Pancreas (tissue), 10 donors: ENCODE data around the gene TMEM256. TPM values are rescaled to one million over a fixed set of nuclear protein-coding genes. Genes with fewer than 3 reads are reported as not detected.
"Not testable (repeated sequence)": the region's sequence is repeated elsewhere in the genome, so short reads cannot be mapped to it uniquely, and the experiment has no call there.

ENCODE experiments used
- ATAC-seq, 4 donors: fragments of 200-7000 bp; cut with Tn5 transposase; one replicate each; pipeline versions ENCODE4 v1.8.0 to v1.9.1; 2020; ENCODE audit warnings: mild to moderate bottlenecking in 4 of 4, moderate library complexity in 4 of 4
- DNase-seq, 6 donors: peaks; one replicate each; pipeline ENCODE4 v3.0.0-alpha.2; 2020
- FAIRE-seq: peaks from 2 replicates; lab custom pipeline; 2012; peaks lifted over from hg19 to GRCh38; lab: Jason Lieb, UNC
- H3K27ac ChIP-seq, 4 donors: fragments of 200-600 bp; sonication (generic); 1 replicate in 3 of 4; 2 replicates in 1 of 4; pipeline versions ENCODE4 v1.5.0 to v1.8.0; 2020
- H3K27me3 ChIP-seq, 4 donors: fragments of 200-600 bp; one replicate each; pipeline ENCODE4 v1.8.0; 2021
- H3K36me3 ChIP-seq, 3 donors: fragments of 200-600 bp; sonication (generic) in 1 of 3; one replicate each; pipeline versions ENCODE4 v1.5.0 to v1.8.0; 2020 to 2021
- H3K4me1 ChIP-seq, 3 donors: fragments of 200-600 bp; one replicate each; pipeline ENCODE4 v1.8.0; 2021
- H3K4me3 ChIP-seq, 4 donors: fragments of 200-600 bp; sonication (generic) in 2 of 4; one replicate each; pipeline versions ENCODE4 v1.5.0 to v1.8.0; 2020 to 2021
- H3K9me3 ChIP-seq, 4 donors: fragments of 200-600 bp; one replicate each; pipeline ENCODE4 v1.8.0; 2021
- CTCF ChIP-seq, 4 donors: fragments of 200-600 bp; sonication (generic) in 3 of 4; IDR thresholded peaks; one replicate each; pipeline versions ENCODE4 v1.5.0 to v1.8.0; 2021; ENCODE audit warnings: antibody characterized with exemption in 4 of 4
- WGBS, 2 donors: extraction: QIAGEN DNeasy Blood & Tissue Kit; methylation state at CpG; one replicate each; pipeline ENCODE4 v1.1.7; 2013; 5-methylcytosine and 5-hydroxymethylcytosine counted together
- intact Hi-C, 3 donors: fragments of 100-400 bp; cut with DNase I; formaldehyde crosslinking; loops; one replicate each; pipeline versions ENCODE4 v1.11.1 to v1.14.2; 2022
- polyA plus RNA-seq, 2 donors: library from polyadenylated mRNA; stranded (reverse); fragments of 200-250 nt; gene quantifications; one replicate each; pipeline ENCODE4 v1.2.3, GENCODE V29; 2013
- total RNA-seq, 6 donors: library from RNA; stranded (reverse); fragmentation: NEBNext Ultra II Directional in 4 of 6; extraction: Animal tissue kit (Norgen Biotek cat#: 25700) in 4 of 6; gene quantifications; one replicate each; pipeline versions ENCODE4 v1.2.1 to v1.2.4, GENCODE V29; 2021 to 2023
- donor health status: healthy with polysubstance abuse.
- donor health status: DM: no; HTN: no; CAD: no; lungs with moderate emphysema.
- donor health status: DM: no; HTN: no; CAD: no.
- donor health status: control.
- donor health status: control.
- donor health status: Bipolar disorder and iron deficiency.
- donor health status: DM: yes; HTN: yes; CAD: no.
- donor health status: DM: no; HTN: no; CAD: no.
- donor health status: DM: no; HTN: no; CAD: no.
- donor health status: DM: yes; HTN: yes; CAD: no.

TMEM256 gene
- total and polyA plus RNA-seq, 8 donors, result 32.8 to 119 (median 51.2) TPM

- FAIRE-seq (no peak), DNase-seq (no peak), ATAC-seq (no peak)
- Histone ChIP-seq H3K36me3 (no peaks in the 10 kb centered on the region), H3K4me3 (no peak overlapping the region), H3K9me3 (no peaks in the 10 kb centered on the region), H3K27me3 (no peaks in the 10 kb centered on the region), H3K4me1 (no peaks in the 10 kb centered on the region), H3K27ac (no peak overlapping the region)
- TF ChIP-seq CTCF (IDR thresholded peaks at IDR 0.05), result no peak
- 79 to 85% methylated on average over 2 of the region's 2 CpGs for WGBS, 2 donors
- intact Hi-C loops, result no loop called here
These were observed 29.5 kb downstream of the TMEM256 start for GRCh38 chr17:7374353-7374752.

GRCh38 chr17:7370853-7371252 is 33.0 kb downstream of the TMEM256 start:
- DNase-seq (no peak), FAIRE-seq (no peak), ATAC-seq (no peak)
- Histone ChIP-seq H3K27me3 (no peaks in the 10 kb centered on the region), H3K4me3 (no peak overlapping the region), H3K27ac (no peak overlapping the region), H3K36me3 (no peaks in the 10 kb centered on the region), H3K9me3 (no peaks in the 10 kb centered on the region), H3K4me1 (no peaks in the 10 kb centered on the region)
- 64 to 71% methylated on average over 4 of the region's 4 CpGs for WGBS, 2 donors
- TF ChIP-seq CTCF (IDR thresholded peaks at IDR 0.05), result no peak
- intact Hi-C loops, result no loop called here

- TF ChIP-seq CTCF (IDR thresholded peaks at IDR 0.05), result no peak
- Histone ChIP-seq H3K4me3 (no peak overlapping the region), H3K9me3 (no peaks in the 10 kb centered on the region), H3K27me3 (no peaks in the 10 kb centered on the region), H3K36me3 (no peaks in the 10 kb centered on the region), H3K27ac (no peak overlapping the region), H3K4me1 (no peaks in the 10 kb centered on the region)
- DNase-seq (no peak), ATAC-seq (no peak), FAIRE-seq (no peak)
- 66 to 70% methylated on average over 5 of the region's 5 CpGs for WGBS, 2 donors
- intact Hi-C loops, result no loop called here
These were observed 34.1 kb downstream of the TMEM256 start for GRCh38 chr17:7369825-7370224.

GRCh38 chr17:7368599-7368994 is 35.3 kb downstream of the TMEM256 start:
- H3K27ac ChIP-seq, ATAC-seq, H3K4me1 ChIP-seq, H3K36me3 ChIP-seq, H3K27me3 ChIP-seq, DNase-seq, FAIRE-seq, H3K9me3 ChIP-seq, H3K4me3 ChIP-seq, intact Hi-C loops: not testable (repeated sequence)
- 73 to 78% methylated on average over 5 of the region's 5 CpGs for WGBS, 2 donors

- no peaks in the 10 kb centered on the region for H3K4me1 ChIP-seq
- no peak for DNase-seq
- H3K27me3 ChIP-seq, result no peaks in the 10 kb centered on the region
- no peak for ATAC-seq
- no peak for TF ChIP-seq CTCF (IDR thresholded peaks at IDR 0.05)
- H3K4me3 ChIP-seq, result no peak overlapping the region
- H3K27ac ChIP-seq, result no peak overlapping the region
- no peak for FAIRE-seq
- H3K9me3 ChIP-seq, result no peaks in the 10 kb centered on the region
- no peaks in the 10 kb centered on the region for H3K36me3 ChIP-seq
- WGBS, 2 donors, result 60 to 66% methylated on average over 13 of the region's 13 CpGs
- intact Hi-C loops, result no loop called here
These were observed 35.8 kb downstream of the TMEM256 start for GRCh38 chr17:7367918-7368598.
